ENCODE data around the gene NPIPA1.
"Not testable (repeated sequence)": the region's sequence is repeated elsewhere in the genome, so short reads cannot be mapped to it uniquely, and the experiment has no call there.

Gene NPIPA1

DNA sequence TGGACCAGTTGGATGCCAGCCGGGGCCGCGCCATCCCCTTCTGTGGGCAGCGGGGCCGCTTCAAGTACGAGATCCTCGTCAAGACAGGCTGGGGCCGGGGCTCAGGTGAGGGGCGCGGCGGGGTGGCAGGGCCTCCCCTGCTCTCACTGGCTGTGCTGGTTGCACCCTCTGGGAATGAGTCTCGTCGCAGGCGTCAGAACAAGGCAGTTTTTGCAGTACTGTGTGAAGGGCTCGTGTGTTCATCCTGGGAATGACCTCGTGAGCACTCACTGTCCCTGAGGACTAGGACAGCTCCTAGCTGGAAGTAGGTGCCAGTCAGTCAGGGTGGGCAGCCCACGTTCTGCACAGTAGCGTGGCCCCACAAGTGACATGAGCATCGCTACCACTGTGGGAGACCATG is 6.3 kb upstream of the NPIPA1 start:
- not testable (repeated sequence) for DNase-seq

DNA sequence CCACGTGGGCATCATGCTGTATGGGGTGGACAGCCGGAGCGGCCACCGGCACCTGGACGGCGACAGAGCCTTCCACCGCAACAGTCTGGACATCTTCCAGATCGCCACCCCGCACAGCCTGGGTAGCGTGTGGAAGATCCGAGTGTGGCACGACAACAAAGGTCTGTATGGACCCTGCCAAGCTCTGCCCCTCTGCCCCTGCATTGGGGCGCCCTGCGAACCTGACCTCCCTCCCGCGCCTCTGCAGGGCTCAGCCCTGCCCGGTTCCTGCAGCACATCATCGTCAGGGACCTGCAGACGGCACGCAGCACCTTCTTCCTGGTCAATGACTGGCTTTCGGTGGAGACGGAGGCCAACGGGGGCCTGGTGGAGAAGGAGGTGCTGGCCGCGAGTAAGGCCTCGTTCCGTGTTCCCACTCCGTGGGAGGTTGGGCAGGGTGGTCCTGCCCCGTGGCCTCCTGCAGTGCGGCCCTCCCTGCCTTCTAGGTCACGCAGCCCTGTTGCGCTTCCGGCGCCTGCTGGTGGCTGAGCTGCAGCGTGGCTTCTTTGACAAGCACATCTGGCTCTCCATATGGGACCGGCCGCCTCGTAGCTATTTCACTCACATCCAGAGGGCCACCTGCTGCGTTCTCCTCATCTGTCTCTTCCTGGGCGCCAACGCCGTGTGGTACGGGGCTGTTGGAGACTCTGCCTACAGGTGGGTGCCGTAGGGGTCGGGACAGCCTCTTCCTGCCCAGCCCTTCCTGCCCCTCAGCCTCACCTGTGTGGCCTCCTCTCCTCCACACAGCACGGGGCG is 4.5 kb upstream of the NPIPA1 start:
- not testable (repeated sequence) for DNase-seq

DNA sequence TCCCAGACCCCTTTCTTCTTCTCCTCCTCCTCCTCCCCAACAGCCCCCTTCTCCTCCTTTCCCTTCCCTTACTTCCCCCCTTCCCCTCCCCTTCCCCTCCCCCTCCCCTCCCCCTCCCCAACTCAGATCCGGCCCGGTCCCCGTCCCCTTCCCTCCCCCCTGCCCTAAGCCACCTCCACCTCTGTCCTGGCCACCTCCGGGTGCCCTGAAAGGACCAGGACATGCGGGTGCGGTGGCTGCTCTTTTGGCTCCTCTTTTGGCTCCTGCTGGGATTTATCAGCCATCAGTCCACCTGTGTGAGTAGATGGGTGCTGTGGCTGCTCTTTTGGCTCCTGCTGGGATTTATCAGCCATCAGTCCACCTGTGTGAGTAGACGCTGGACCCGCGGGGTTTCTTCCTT is 751 bp downstream of the NPIPA1 start:
- not testable (repeated sequence) for DNase-seq

DNA sequence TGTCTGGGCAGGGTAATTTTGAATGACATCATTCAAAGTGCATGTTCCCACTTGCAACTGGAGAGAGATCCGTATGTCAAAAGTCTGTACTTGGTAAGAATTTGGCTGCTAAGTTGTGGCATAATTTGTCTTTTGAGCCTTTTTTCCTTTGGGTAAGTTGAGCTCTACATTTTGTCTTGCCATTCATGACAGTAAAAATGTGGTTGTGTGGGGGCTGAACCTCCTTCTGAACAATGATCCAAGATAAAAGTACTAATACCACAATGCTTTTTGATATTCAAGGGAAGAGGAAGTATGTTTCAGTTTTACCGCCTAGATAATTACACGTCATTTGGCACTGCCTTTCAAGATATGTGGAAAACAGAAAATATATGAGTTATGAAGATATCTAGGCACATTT is 5.4 kb downstream of the NPIPA1 start:
- not testable (repeated sequence) for DNase-seq

DNA sequence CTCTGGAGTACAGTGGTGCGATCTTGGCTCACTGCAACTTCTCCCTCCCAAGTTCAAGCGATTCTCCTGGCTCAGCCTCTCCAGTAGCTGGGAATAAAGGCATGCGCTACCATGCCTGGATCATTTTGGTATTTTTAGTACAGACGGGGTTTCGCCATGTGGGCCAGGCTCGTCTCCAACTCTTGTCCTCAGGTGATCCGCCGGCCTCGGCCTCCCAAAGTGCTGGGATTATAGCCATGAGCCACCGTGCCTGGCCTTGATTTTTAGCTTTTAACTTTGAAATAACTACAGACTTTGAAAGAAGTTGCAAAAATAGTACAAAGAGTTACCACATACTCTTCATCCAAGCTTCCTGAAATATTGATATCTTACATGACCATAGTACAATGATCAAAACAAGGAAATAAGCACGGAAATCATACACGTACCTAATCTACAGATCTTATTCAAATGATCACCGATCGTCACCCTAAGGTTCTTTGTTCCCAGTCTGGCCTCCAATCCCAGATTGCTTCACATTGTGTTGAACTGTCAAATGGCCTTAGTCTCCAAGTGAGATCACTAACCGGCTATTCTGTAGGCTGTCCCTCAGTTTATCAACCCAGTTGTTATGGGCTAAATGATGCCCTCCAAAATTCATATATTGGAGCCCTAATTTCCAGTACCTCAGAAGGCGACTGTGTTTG is 18.4 kb downstream of the NPIPA1 start:
- DNase-seq: no peak

DNA sequence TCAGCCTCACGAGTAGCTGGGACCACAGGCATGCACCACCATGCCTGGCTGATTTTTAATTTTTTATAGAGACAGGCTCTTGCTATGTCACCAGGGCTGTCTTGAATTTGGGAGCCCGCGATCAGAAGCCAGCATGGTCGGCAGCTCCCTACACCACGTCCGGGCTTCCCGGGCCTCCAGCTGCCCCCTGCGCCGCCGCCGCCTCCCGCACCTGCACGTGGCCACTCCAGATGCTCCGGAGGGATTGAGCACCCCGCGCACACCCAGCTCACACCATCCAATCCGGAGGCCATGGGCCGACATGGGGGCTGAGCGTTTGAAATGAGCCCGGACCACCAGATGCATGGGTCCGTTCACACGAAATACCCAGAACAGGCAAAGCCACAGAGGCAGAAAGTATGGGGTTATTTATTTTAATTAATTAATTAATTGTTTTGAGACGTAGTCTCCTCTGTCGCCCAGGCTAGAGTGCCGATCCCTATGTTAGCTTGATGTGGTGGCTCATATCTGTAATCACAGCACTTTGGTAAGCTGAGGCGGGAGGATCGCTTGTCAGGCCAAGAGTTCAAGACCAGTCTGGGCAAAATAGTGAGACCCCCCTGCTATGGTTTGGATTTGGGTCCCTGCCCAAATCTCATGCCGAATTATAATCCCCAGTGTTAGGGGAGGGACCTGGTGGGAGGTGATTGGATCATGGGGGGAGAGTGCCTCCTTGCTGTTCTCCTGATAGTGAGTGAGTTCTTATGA is 20.5 kb downstream of the NPIPA1 start:
- DNase-seq: no peak

DNA sequence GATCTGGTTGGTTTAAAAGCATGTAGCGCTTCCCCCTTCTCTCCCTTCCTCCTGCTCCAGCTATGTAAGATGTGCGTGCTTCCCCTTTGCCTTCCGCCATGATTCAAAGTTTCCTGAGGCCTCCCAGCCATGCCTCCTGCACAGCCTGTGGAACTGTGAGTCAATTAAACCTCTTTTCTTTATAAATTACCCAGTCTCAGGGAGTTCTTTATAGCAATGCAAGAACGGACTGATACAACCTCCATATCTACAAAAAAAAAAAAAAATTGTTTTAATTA is 21.0 kb downstream of the NPIPA1 start:
- DNase-seq: no peak

DNA sequence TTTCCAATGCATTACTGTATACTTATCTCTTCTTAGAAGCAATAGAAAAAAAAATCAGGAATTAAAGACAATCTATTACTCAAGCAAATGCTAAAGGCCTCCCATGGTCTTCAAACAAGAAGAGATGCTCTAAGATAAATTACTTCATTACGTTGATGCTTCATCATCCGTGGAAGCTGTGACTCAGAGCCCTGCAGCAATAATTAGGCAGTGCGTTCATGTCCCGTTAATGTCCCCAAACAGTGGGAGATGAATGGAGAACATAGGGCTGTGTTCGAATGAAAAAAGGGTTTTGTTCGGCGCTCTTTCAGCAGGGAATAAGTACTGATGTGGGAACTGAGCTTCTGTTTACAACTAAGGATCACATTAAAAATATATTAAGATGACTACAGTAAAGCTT is 21.7 kb downstream of the NPIPA1 start:
- no peak for DNase-seq

DNA sequence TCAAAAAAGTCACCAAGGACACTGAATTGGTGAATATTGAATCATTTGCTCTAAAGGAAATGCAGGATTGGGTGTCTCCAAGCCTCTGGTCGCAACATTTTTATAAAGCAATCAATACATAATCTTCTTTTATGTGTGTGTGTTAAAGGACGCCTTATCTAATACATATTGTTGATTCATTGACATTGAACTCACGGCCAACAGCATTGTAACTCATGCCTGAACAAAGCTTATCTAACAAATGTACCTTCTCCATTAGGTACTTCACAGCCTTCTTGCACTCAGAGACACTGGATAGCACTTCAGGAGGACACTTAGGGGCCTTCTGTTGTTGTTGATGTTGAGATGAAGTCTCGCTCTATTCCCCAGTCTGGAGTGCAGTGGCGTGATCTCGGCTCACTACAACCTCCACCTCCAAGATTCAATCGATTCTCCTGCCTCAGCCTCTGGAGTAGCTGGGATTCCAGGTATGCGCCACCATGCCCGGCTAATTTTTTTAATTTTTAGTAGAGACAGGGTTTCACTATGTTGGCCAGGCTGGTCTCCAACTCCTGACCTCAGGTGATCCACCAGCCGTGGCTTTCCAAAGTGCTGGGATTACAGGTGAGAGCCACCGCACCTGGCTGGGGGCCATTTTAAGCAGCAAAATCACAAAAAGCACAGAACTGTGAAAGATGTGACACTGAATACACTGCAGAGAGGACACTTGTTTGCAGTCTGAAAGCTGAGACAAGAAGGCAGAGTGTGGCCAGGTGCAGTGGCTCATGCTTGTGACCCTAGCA is 24.4 kb downstream of the NPIPA1 start:
- DNase-seq: no peak

DNA sequence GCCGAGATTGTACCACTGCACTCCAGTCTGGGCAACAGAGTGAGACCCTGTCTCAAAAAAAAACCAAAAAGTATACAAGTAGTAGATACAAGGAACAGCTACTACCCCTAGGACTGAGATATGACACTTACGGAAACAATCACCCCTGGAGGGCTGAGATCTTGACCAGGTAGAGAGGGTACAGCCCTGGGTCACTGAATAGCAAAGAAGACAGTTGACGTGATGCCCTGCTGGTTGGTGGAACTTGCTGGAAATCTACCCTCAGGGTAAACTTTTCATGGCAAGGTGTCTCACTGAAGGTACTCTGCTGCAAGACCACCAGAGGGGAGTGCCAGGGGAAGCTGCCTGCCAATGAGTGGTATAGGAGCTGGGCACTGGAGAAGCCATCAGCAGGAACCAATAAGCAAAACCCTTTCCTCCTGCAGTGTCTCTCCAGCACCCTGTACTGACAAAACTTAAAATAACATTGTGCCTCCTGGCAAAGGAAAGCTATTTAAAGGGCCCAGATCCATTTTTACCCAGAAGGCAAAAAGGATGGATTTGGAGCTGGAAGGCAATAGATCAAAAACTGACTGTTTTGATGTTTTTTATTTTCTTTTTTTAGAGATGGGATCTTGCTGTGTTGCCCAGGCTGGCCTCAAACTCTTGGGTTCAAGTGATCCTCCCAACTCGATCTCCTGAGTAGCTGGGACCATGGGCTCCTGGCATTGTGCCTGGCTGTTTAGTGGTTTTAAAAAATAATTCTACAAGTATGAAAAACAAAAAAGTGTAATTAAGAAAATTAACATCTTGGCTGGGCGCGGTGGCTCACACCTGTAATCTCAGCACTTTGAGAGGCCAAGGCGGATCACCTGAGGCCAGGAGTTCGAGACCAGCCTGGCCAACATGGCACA is 26.3 kb downstream of the NPIPA1 start:
- DNase-seq: no peak

DNA sequence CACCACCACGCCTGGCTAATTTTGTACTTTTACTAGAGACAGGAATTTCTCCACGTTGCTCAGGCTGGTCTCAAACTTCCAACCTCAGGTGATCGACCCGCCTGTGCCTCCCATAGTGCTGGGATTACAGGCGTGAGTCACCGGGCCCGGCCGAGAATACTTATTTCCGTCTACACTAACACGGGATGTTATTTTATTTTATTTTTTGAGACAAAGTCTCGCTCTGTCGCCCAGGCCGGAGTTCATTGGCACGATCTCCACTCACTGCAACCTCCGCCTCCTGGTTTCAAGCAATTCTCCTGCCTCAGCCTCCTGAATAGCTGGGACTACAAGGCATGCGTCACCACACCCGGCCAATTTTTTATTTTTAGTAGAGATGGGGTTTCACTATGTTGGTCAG is 28.1 kb downstream of the NPIPA1 start:
- no peak for DNase-seq

DNA sequence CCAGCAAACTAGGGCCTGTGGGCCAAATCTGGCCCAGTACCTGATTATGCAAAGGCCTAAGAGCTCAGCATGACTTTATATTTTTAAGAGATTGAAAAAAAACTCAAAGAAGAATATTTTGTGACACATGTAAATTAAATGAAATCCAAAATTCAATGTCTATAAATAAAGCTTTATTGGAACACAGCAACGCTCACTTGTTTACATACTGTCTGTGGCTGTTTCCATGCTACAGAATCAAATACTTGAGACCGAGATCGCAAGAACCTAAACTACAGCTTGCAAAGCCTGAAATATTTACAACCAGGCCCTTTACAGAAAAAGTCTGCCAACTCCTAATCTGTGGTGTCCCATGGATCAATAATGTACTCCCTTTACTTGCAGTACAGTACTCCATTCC is 32.6 kb downstream of the NPIPA1 start:
- not testable (repeated sequence) for DNase-seq

DNA sequence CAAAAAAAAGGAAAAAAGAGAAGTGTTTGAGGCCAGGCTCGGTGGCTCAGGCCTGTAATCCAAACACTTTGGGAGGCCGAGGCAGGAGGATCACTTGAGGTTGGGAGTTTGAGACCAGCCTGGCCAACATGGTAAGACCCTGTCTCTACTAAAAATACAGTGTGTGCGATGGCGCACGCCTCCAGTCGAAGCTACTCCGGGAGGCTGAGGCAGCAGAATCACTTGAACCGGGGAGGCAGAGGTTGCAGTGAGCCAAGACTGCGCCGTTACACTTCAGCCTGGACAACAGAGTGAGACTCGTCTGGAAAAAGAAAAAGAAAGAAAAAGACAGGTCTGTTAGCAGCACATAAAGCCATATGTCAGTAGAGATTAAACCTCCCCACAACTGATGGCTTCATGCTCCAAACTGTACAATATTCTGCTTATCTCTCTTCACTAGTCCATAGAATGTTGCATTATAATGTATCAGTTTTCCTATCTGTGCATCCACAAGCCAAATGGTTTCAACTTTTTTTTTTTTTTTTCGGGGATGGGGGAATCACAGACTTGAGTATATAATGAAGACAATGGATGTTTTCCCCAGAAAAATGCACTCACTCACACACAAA is 34.5 kb downstream of the NPIPA1 start:
- DNase-seq: not testable (repeated sequence)

DNA sequence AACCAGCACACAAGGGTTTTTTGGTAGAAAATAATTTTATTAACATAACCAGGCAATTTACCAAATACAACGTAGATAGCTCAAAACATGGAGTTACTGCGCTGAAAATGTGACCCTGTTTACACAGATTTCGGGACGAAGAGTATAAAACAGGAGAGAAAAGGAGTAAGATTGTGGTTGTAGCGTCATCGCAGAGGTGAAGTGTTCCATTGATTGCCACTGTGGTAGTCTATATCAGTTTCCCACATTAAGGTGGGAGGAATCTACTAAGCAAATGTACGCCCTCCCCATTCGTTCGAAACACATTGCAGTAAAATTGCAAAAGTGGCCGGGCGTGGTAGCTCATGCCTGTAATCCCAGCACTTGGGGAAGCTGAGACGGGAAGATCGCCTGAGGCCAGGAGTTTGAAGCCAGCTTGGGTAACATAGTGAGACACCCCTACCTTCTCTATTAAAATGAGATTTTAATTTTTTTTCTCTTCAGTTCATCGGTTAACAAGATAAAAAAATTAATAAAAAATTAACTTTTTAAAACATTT is 36.6 kb downstream of the NPIPA1 start:
- not testable (repeated sequence) for DNase-seq

DNA sequence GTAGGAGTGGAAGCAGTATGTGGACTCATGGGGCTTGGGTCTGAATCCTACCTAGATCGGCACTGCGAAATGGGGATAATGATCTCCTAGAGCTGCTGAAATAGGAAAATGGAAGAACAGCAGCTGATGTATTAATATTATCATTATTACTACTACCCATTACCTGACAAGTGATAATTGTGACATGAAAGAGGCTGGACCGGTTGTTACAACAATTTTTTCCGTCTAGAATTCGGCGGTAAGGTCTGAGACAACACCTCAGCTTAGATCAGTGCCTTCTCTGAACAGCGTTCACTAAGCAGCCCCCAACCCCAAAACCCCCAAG is 37.0 kb downstream of the NPIPA1 start:
- not testable (repeated sequence) for DNase-seq

DNA sequence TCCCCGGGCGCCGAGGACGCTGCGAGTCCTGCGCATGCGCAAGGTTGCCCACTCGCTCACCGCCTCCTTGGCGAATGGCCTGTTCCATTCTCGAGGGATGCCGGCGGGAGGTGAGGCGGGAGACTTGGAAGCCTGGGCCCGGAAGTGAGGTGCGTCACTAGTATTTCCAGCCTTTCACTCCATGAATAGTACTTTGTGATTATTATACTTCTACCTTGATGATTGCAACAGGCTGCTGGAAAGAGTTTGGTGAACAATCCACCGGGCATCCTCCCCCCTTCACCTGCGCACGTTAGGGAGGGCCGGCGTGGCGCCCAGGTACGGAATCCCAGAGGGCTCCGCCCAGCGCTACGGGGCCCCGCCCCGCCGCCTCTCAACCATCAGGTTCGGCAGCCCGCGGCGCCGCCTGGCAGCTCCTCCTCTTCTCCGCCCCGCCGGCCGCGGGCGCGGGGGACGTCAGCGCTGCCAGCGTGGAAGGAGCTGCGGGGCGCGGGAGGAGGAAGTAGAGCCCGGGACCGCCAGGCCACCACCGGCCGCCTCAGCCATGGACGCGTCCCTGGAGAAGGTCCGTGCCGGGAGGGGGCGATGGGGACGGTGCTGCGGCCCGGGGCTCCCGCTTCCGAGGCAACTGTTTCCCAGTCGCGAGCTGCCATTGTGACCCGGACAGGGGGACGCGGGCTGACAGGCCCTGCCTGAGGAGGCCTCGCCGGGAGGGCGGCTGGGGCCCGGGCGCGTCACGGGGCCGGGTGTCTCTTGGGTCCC is 37.6 kb downstream of the NPIPA1 start, which contains the start of gene PDXDC1:
TSS of gene PDXDC1 (plus strand) at position 371 of the 762 bp plus-strand sequence. CDS start at position 545, 174 bp downstream.
- DNase-seq: peak; percentile 98 to 99

DNA sequence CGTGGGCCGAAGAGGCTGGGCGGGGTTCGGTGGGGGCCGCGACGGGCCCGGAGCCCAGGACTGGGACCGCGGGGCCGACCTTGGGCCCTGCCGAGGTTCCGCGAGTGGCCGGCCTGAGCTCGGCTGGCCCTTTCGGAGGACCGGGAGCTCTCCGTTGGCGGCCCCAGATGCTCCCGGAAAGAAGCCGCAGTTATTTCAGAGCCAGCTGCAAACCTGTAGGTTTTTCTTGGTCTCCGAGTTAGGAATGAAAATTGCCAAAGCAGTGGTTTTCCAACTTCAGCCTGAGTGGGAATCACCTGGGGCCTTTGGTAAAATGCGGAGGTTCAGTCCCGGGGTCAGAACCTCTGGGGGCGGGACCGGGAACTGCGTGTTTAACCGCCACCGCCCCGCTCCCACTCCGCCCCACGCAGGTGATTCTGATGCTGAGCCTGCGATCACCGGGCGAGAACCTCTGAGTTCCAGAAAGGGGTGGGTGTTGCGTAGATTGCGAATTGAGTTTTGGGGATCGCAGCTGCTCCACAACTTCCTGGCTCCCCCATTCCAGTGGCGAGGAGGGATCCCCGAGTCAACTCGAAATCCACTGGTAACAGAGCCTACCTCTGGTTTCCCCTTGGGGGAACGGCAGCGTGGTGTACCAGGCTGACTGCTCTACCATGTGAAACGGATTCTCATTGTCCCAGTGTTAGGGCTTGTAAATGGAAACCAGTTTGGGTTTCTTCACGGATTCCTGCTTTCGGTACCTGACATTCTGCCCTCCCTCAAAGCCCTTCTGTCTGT is 38.4 kb downstream of the NPIPA1 start:
- peak; percentile 71 to 76 for DNase-seq

DNA sequence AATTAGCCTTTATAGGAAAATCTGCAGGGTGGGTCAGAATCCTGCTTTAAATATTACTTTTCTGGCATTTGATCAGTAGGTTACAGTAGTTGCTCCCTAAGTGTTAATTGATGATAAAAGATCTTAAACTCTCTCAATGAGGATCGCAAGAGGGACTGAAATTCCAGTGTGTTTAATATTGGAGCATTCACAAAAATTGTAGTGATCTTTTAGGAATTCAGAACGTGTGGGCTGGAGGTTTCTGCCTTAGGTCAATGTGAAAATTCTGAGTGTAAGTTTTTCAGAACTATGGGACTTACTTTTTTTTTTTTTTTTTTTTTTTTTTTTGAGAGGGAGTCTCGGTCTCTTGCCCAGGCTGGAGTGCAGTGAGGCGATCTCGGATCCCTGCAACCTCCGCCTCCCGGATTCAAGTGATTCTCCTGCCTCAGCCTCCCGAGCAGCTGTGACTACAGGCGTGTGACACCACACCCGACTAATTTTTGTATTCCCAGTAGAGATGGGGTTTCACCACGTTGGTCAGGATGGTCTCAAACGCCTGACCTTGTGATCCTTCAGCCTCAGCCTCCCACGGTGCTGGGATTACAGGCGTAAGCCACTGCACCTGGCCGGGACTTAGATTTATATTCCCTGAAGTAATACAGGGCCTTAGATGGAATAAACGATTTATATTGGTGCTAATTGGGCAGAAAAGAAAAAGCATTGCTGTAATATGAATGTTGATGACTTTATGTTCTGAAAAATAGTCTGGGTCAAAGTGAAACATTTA is 39.9 kb downstream of the NPIPA1 start:
- not testable (repeated sequence) for DNase-seq

DNA sequence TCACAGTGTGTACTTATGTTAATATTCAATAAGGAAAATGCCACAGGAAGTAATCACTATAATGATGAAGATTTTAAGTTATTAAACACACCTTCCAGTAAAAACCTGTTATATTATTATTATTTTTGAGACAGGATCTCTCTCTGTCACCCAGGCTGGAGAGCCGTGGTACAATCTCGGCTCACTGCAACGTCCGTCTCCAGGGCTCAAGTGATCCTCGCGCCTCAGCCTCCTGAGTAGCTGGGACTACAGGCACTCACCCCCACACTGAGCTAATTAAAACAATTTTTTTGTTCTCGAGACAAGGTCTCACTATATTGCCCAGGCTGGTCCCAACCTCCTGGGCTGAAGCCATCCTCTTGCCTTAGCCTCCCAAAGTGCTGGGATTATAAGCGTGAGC is 41.0 kb downstream of the NPIPA1 start:
- DNase-seq: not testable (repeated sequence)
